Activated CD8-positive, alpha-beta memory T cell treated with anti-CD3 and anti-CD28 coated beads, Interleukin-2, amount 50 U/mL, for 1 hour (primary cell): ENCODE results near the gene FHOD1.
A peak's percentile ranks its signal among the peaks of the same experiment; 100 is the strongest.

ENCODE experiments used
- DNase-seq: peaks from one replicate; pipeline ENCODE4 v3.0.0-alpha.2; 2020; ENCODE audit errors: extremely low read depth

The FHOD1 gene

GRCh38 chr16:67207249-67208091 is 39.8 kb downstream of the FHOD1 start:
- no peak for DNase-seq

GRCh38 chr16:67206838-67207248 is 40.4 kb downstream of the FHOD1 start:
- no peak for DNase-seq

GRCh38 chr16:67206129-67206837 is 41.0 kb downstream of the FHOD1 start:
- DNase-seq, result no peak

GRCh38 chr16:67204076-67204475 is 43.2 kb downstream of the FHOD1 start:
- DNase-seq, result no peak

GRCh38 chr16:67202956-67203493 is 44.3 kb downstream of the FHOD1 start:
- DNase-seq, result no peak

GRCh38 chr16:67202426-67202825 is 44.9 kb downstream of the FHOD1 start:
- DNase-seq, result no peak

DNA sequence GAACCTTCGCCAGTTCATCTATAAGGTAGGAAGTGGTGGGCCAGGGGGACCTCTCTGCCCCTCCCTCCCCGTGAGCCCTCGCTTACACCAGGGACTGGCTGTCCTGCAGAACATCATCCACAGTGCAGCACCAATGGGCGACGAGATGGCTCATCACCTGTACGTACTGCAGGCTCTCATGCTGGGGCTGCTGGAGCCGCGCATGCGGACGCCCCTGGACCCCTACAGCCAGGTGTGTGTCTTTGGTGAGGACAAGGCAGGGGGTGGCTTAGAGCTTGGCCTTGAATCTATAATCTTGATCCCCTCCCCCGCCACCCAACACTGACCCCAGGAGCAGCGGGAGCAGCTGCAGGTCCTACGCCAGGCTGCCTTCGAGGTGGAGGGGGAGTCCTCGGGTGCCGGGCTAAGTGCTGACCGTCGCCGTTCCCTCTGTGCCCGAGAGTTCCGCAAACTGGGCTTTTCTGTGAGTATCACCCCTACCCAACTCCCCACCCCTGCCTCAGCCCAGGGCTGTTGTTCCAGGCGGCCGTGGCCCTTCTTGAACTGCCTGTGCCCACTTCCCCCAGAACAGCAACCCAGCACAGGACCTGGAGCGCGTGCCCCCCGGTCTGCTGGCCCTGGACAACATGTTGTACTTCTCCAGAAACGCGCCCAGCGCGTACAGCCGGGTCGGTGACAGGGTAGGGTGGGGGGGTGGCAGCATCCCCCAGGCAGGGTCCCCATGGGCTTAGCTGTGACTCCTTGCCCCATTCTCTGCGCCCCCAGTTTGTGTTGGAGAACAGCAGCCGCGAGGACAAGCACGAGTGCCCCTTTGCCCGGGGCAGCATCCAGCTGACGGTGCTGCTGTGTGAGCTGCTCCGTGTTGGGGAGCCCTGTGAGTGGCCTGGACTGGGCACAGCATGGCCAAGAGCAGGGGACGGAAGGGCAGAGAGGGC is 45.6 kb downstream of the FHOD1 start:
- DNase-seq, result no peak

GRCh38 chr16:67200491-67200890 is 46.8 kb downstream of the FHOD1 start:
- no peak for DNase-seq

DNA sequence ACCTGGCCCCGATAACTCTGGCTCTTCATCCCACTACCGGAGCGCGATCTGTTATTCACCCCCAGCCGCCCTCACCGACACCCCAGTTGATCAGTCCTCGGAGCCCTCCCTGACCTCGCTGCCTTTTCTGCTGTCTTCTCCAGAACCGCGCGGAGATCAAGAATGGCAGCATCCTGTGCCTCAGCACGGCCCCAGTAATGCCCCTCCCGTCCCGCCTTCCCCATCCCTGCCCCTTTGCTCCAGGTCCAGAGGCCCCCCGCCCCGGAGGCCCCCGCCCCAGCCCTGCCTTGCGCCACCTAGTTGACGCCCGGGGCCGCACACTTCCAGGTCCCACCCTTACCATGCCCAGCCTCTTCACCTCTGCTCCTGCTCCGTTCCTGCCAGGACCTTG is 47.5 kb downstream of the FHOD1 start:
- DNase-seq, result no peak

DNA sequence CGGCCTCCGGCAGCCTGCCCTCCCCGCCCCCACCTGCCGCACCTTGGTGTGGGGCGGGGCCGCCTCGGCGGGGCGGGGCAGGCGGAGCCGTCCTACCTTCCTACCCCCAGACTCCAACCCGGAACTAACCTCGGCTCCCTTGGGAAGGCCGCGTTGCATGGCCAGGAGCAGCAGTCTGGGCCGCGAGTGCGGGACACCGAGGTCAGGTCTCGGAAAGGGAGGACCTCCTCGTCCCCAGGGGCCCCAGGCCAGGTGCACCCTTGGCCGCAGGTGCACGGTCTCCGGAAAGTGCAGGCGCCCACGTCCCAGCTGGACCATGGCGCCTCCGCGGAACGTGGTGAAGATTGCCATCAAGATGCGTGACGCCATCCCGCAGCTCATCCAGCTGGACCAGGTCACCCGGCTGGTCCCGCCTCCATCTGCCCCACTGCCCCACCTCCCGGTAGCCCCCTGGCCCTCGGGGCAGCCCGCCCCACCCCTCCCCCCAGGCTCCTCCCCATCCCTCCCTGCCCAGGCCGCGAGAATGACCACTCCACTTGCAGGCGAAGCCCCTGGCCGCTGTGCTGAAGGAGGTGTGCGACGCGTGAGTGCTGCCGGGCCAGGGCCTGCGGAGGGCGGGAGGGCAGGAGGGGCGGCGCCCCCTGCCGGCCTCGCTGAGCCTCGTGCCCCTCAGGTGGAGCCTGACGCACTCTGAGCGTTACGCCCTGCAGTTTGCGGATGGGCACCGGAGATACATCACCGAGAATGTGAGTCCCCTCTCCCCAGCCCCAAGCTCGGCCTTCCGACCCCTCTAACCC is 48.1 kb downstream of the FHOD1 start, which contains the start of gene ELMO3:
ELMO3 (plus strand) TSS at position 121 of the 797 bp plus-strand sequence; CDS start at position 317, 196 bp downstream.
- DNase-seq, result no peak

GRCh38 chr16:67198238-67198734 is 49.0 kb downstream of the FHOD1 start:
- DNase-seq, result no peak

DNA sequence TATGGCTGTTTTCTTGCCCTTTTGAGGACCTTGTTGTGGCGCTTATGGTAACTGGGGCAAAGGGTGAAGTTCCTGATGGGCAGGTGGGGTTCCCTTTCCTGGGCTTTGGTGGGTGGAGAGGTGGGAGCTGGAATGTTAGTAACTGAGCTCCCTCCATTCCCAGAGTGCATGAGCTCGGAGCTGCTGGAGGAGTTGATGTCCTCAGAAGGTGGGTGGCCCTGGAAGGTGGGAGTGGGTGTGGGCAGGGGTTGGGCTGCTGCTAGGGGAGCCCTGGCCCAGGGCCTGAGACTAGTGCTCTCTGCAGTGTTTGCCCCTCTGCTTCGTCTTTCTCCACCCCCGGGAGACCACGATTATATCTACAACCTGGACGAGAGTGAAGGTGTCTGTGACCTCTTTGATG is 49.6 kb downstream of the FHOD1 start:
- no peak for DNase-seq

- no peak for DNase-seq
Measured at GRCh38 chr16:67196881-67197280, 50.4 kb downstream of the FHOD1 start.

- no peak for DNase-seq
Measured at GRCh38 chr16:67195676-67196075, 51.6 kb downstream of the FHOD1 start.

DNA sequence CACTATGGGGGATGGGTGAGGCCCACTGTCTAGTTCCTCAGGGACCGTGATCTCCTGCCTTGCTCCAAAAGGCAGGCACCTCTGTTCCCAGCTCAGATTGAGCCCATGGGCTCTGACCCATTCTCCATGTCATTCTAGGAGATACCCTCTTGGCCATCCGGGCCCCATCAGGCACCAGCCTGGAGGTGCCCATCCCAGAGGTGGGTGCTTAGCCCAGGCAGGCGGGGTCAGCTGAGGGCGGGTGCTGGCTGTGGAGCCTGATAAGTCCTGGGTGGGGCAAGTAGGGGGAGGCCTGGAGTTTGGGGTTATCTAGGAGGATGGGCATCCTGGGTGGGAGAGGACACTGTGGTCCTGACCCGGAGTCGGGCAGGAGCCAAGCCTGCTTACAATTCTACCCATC is 53.0 kb downstream of the FHOD1 start:
- DNase-seq, result no peak

DNA sequence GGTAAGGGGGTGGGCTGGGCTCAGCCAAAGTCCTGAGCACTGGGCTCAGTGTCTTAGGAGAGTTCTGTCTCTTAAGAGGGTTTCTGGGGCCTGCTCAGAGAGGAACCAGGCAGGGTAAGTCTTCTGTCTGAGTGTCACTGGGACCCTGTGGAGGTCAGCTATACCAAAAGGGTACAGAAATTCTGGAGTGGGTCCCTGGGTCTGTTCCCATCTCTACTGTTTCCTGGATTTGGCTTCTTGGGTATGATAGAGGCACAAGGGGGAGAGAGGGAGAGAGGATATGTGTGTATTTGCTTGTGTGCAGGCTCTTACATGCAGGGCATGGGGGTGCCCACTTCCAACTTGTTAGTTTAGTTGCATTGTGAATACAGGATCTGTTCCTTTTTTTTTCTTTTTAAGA is 53.7 kb downstream of the FHOD1 start:
- DNase-seq, result no peak

DNA sequence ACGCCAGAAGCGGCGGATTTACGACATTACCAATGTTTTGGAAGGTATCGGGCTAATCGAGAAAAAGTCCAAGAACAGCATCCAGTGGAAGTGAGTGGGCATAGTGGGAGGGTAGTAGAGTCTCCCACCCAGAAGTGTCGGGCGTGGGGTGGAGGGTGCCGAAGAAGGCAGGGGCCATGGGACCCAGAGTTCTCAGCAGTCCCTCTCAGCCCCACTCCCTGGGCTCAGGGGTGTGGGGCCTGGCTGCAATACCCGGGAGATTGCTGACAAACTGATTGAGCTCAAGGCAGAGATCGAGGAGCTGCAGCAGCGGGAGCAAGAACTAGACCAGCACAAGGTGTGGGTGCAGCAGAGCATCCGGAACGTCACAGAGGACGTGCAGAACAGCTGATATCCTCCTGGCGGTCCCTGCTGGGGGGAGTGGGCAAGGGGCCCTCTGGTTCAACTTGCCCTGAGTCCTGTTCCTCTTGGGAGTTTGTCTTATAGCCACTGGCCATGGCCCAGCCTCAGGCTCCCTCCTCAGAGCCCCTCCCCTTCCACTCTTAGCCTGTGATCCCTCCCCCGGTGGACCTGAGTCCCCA is 54.4 kb downstream of the FHOD1 start:
- no peak for DNase-seq

- DNase-seq, result peak; percentile 59
Measured at GRCh38 chr16:67191995-67192681, 55.1 kb downstream of the FHOD1 start, which contains the start of gene E2F4. TSS of gene E2F4 (plus strand) at chr16:67192155. CDS start at chr16:67192228, 73 bp downstream.

- DNase-seq, result no peak
Measured at GRCh38 chr16:67191411-67191994, 55.8 kb downstream of the FHOD1 start.
